HT1080 (cell line): Measurements from ENCODE around the gene ATG9A. TPM values are rescaled to one million over a fixed set of nuclear protein-coding genes. Genes with fewer than 3 reads are reported as not detected.

Source experiments
- DNase-seq: peaks from one replicate; pipeline ENCODE4 v3.0.0-alpha.2; 2015; ENCODE audit warnings: low read depth
- total RNA-seq: library from RNA; depleted of rRNA; stranded (reverse); fragments of >200 nt; shearing (Covaris generic); gene quantifications from 2 replicates; pipeline ENCODE4 v1.2.3, GENCODE V29; 2014

The ATG9A gene
- total RNA-seq, 1 experiment from 2014 or later = 47.1 TPM

DNA sequence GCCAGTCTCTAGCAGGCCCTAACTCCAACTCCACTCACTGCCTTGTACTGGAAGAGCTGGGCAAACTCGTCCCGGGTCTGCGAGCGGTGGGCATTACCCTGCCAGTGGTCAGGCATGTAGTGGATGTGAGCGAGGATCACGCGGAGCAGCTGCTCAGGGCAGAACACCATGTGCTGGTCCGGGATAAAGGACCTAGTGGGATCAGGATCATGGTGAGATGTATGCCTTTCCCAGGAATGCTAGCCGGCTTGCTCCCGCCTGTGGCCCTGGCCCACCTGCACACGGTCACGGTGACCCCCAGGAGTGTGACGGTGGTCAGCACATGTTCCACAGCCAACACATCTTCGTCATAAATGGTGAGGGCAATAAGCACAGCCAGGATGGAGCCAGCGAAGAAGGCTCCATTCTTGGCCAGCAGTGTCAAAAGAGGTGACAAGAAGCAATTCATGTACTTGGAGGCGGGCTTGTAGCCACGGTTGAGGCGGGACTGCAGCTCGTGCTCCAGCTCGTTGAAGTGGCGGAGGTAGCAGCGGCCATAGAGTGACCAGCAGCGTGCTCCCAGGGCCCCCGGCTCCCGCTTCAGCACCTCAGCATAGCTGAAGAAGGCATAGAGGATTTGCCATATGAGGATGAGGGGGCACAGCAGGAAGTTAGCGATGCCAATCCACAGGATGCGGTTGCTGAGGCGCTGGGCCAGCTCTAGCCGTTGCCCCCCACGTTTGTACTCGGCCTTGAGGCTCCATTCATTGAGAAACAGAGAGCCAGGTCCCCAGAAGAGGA is 5.4 kb downstream of the ATG9A start:
- DNase-seq = no peak

DNA sequence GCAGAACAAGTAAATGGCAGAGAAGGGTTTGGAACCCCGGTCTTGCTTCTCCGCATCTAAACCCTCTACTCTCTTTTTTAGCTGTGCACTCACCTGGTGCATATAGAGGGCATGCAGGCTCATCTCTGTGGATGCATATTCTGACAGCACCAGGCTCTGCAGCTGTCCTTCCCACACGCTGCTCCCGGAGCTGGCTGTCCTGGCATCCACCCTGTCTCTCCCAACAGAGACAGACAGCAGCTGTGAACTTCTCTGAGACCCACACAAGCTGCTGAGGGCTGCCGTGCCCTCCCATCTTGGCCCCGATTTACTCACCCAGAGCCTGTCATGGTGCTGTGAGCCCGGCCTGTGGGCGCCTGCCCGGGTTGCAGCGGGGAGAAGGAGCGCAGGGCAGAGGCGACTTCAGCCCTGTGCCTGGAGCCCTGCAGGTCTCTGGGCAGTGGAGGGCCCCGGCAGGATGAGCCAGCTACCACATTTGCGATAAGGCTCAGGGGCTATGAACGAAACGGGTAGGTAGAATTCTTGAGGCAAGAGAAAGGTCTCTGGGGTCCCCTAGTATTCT is 7.4 kb downstream of the ATG9A start:
- no peak for DNase-seq

DNA sequence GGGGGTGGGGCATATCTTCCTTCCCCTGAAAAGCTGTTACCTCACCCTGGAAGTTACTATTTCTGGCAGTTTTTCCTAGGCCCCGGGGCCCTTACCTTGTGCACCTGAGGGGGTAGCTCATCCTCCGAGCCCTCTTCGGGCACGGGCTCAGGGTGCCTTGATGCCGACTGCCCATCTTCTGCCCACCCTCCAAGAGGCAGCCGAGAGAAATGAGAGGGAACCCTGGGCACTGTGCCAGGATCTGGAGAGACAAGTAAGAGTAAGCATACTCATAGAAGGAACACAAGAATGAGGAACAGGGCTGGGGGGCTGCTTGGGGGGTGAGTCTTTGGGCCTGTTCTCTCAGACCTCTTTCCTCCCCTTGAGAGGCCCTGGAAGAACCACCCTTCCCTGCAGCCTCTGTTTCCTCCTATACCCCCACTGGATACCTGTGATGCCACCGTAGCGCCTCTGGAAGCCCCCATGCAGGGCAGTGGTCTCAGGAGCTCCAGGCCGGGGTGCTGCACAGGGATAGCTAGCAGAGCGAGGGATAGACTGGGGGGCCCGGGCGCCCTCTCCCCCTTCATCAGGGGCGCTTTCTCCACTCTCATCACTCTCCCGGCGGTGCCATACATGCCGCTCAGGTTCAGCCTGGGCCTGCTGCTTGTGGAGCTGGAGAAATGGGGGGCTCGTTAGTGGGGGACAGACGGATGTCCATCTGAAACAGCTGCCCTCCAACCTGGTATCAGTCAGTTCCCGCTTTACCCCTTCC is 8.6 kb downstream of the ATG9A start:
- no peak for DNase-seq

DNA sequence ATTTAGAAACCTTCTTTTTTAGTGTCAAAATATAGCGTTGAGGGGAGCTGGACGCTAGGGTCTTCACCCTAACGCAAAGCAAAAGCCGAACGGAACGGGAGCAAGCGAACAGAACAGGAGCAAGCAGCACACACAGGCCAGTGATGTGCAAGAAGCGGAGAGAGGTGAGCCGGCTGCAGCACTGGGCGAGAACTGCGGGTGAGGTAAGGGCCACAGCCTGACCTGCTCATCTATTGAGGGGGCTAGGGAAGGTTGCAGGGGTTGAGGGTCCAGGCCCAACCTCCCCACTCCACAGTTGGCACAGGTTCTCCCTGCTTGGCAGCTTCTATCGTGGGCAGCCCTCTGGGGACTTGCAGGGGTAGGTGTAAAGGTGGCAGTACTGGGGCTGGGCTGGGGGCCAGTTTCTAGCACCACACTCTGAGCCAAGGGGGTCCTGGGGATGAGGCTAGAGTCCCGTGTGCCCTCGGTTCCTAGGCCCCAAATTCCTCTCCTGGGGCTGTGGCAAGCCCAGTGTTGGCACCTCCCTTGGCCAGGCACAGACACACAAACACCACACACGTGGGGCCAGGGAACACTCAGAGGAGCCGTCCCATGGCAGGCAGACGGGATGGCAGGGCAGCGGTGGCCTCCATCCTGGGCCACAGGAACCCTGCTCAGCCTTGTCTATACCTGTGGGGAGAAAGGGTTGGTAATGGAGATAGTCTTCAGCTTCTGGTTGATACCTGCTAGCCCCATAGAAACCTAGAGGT is 9.5 kb downstream of the ATG9A start:
- no peak for DNase-seq

DNA sequence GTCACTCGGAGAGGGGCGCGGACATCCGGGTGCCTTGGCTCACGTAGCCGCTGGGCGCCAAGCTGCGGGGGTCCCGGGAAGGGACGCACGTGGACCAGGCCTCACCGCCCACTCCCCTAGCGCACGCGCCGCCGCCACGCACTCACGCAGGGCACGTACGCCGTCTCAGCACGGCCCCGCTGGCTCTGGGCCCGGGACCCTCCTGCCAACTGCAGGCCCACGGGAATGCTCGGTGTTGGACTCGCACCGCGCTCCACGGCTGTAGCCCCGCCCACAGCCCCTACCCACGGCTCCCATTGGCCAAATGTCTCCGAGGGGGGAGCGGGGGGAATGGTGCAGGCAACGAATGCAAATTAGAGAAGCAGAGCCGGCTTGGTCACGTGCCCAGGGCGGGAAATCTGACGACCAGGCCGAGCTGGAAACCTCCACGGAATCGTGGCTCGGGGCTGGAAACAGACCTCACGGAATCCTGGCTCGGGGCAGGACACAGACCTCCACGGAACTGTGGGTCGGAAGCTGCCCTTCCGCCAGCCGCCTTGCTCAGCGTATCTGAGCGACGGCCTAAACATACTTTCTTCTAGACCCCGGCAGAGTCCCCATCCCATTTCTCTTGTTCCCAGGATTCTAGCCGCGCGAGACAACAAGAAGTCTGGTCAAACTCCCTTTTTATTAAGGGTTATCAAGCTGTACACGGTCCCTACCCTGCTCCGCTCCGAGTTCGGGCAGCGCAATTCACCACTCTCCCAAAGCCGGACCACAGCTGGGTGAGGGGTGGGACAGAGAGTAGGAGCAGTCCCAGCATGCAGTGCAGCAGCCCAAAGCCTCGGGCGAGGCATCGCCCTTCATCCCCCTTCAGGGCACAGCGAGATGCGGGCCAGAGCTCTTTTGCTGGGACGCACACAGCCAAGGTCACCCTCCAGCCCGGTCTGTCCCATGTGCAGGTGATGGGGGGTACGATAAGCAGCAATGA is 10.4 kb downstream of the ATG9A start, which contains the start of gene ABCB6:
TSS of gene ABCB6 (minus strand) at position 227 of the 970 bp plus-strand sequence. CDS start 285 bp downstream, outside the sequence.
- peak; percentile 85 for DNase-seq

DNA sequence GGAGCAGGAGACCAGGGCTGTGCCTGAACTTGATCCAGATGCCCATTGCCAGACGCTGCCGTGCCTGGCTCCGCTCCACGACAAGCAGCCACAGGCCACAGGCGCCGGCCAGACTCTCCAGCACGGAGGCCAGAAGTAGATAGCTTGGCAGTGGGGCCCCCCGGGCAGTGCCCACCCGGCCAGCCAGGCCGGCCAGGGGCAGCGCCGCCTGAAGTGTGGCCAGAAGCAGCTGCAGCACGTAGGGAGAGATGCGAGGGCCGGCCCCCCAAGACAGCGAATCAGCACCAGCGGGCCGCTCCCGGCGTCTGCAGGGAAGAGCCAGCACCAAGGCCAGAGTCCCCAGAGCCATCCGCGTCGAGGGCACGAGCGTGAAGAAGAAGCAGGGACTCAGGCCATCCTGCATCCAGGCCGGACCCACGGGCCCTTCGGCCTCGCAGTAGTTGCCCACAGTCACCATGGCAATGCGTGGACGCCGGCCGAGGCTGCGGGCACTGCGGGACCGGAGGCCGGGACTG is 11.2 kb downstream of the ATG9A start:
- DNase-seq = peak; percentile 74

DNA sequence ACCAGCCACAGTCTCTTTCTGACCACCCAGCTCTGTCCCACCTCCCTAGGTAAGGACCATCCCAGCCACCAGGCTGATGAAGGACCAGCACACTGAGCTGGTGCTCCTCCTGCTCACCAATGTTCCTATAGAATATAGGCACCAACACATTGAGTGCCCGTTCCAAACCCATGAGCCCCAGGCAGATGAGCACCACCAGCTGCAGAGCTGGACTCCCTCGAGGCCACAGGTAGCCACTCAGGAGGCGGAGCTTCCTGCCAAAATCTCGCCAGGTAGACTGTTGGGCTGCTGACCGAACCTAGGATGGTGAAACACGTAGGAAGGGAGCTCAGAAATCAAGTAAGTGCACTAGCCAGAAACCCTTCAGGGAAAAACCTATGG is 12.9 kb downstream of the ATG9A start:
- no peak for DNase-seq

DNA sequence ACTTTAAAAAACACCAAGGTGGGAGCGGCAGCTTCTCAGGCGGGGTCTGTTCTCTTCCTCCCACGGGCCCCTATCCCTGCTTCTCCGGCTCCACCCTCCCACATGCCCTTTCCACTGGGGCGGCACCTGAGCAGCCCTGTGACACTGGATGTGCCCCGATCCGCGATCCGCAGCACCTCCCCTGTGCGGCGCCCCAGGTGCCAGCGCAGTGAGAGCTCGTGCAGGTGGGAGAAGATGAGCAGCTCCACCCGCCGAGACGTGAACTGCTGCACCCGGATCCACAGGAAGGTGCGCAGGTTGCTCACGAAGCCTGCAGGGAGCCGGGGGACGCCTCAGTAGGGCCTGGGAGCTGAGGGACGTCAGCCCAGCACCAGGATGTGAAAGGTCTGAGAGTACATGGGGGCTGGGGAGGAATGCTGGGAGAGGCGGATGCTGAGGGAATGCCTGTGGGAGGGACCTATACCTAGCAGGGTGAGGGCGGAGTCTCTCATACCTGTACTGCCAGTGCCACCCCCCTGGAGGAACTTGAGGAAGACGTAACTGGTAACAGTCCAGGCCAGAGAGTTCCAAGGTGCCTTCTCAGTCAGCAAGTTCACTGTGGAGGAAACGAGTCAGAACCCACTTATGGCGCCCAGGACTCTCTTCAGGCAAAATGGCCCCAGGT is 13.4 kb downstream of the ATG9A start:
- DNase-seq = no peak

DNA sequence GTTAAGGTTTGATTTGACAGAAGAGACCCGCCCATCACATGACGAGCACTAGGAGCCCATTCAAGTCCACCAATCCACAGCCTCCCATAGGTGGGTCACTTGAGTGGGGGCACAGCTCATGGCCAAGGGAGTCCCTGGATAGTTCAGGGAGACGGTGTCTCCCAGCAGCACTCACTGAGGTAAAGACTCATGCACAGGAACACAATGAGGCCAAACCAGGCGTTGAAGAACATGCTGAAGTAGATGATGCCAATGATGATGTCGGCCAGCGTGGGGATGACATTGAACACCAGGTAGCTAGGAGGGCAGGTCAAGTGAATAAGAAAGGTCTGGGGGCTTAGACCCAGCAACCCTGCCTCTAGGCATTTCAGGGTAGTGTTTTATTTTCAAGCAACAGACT is 14.7 kb downstream of the ATG9A start:
- no peak for DNase-seq

DNA sequence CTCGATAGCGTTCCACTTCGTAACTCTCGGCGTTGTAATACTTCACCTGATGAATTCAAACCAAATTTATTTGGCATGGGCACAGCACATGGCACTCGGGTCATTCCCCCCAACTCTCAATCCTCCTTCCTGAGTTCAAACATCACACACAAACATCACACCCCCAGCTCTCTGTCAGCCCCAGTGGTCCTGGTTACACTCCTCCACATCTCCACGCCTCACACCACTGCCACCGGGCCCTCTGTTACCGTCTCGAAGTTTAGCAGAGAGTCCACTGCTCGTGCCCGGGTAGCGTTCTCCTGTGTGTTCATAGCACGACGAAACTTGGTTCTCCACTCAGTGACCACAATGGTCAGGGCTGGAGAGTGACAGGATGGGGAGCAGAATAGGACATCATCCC is 15.3 kb downstream of the ATG9A start:
- no peak for DNase-seq

DNA sequence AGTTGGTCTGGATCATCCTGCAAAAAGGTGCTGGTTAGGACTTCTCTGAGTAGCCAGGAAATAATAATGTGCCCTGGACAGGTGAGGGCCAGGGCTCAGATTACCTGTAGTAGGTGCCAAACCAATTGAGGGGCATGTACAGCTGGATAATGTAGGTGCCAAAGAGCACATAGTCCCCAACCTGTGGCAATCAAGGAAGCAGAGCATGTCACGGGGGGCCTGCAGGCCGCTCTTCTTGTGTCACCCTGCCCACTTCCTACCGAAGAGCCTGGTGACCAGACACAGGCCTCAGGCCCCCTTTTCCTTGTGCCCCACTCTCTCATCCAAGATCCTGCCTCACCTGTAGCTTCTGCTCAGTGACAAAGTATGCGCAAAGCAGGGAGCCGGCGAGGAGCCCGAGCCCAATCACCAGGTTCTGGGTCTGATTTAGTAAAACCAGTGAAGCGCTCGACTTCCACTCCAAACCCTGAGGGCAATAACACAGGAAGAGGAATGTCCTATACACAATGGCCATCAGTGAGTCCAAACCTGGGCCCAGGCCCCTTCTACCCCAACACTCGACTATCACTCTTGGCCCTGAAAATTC is 15.9 kb downstream of the ATG9A start:
- DNase-seq = no peak

DNA sequence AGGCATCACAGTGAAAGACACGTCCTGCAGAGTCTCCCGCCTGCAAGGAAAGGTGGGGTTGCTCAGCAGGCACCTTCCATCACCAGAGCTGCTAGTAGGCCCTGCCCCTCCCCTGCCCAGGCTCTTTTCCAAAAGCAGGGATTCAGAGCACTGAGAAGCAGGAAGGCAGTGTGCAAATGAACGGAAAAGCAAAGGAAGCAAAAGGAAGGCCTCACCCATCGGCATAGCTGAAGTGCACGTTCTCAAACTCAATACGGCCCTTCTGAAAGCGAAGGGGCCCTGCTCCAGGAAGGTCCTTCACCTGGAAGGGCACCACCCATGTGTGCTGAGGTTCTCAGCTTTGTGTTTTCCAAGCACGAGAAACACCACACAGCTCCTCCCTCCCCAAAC is 16.4 kb downstream of the ATG9A start:
- DNase-seq = no peak

DNA sequence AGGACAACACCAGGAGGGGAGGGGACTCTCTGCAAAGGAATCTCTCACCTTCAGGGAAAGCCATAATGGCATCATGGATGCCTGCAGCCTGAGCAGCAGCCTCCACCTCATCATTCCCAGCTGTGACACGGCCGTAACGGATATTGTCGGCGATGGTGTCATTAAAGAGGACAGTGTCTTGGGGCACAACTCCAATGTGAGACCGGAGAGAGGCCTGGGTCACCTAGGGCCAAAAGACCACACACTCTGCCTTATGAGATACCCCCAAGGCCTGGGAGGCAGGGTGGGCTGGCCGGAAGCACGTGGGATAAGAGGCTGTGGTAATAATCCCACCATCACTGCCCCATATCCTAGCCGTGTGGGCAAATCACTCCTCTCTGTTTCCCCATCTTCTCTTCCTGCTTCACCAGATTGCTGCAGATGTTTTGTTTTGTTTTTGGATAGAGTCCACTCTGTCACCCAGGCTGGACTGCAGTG is 18.5 kb downstream of the ATG9A start:
- DNase-seq = no peak

DNA sequence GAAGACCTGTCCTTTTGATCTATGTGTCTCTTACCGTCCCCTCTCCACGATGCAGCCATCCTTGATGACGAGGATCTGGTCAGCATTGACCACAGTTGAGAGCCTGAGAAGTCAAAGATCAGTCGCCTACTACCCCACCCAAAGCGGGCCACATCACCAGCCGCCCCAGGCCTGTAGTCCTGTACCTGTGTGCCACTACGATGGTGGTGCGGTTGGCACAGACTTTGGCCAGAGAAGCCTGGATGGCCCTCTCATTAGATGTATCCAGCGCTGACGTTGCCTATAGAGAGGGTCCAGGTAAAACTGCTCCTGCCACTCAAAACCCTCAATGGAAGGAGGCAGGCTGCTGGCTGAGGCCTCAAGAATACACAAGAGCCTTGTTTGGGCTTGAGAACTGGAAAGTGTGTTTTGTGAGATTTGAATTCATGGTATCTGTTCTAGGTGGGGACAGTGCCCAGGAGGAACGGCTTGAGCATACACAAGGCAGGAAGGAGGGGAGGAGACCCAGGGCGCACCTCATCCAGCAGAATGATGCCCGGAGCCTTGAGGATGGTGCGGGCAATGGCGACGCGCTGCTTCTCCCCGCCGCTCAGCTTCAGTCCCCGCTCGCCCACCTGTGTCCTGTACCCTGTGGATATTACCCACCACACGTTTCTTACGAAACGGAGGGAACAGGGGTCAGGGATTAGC is 19.1 kb downstream of the ATG9A start:
- no peak for DNase-seq

DNA sequence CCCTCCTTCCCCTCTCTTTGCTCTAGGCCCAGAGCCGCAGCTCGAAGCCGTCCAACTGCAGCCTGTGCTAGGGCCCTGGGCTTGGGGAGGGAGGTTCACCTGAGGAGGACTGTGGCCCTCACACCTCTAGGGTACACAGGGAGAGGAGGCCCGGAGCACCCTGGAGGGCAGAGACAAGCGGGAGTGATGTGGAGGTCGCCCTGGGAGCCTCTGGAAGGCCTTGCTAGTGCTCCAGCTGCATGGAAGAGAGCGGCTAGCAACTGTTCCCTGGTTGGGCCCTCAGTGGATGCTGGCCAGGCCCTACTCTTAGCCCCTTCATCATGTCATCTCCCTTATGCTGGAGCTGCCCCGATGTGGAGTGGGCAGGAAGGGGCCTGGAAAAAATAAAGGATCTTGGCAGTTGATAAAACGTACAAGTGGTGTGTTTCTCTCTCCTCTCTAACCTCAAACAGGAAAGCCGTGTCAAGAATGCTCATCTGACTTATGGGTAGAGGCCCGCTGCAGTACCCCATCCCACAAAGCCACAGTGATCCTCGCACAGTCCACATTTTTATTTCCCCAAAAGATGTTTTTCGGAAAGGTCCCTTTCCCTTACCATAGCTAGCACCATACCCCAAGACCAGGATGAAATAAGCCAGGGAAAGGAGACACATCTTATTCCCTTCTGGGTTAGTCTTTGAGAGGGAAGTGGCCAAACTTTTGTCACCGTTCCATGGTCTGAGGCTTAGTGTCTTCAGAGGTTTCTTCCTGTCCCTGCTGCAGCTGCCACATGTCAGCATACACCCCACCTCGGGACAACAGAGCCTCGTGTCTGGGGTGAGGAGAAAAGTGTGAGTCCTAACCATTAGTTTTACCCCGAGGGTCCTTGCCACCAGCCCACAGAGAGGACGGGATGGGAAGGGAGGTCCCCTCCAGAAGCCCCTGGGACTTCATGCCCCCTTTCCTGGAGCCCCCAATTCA is 19.9 kb downstream of the ATG9A start:
- no peak for DNase-seq

DNA sequence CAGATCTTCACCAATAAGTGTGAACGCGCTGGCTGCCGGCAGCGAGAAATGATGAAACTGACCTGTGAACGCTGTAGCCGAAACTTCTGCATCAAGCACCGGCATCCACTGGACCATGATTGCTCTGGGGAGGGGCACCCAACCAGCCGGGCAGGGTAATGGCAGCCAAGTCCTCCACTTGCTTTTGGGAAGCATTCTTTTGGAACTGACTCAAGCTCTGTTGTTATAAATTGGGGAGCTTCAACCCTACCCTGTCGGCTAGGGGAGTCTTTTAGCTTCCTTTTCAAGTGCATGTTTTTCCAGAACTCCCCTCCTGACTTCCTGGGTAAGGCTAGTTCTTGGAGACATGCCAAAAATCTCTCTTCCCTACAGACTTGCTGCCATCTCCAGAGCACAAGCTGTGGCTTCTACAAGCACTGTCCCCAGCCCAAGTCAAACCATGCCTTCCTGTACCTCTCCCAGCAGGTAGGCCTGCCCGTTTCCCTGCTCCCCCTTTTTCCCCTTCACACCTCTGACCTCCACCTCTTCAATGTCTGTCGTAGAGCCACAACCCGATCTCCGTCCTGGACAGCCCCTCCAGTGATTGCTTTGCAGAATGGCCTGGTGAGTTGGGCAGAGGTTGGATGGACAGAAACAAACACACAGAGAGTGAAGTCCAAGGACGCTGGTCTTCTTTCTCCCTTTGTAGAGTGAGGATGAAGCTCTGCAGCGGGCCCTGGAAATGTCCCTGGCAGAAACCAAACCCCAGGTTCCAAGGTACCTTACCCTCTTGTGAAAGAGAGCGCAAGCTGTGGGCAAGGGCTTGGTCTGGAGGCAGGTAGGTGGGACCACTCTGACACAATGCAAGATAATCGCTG is 21.3 kb downstream of the ATG9A start:
- DNase-seq = no peak
